AG04449 (cell line): Measurements from ENCODE around the gene ALS2CL.

ENCODE experiments used
- CTCF ChIA-PET: fragments of 350-600 bp; formaldehyde crosslinking; extraction: SDS; loops from one replicate; lab custom pipeline; 2021; ENCODE audit warnings: antibody characterized with exemption; lab: Yijun Ruan, JAX
- POLR2A ChIA-PET: fragments of 400-600, 350-600 bp; formaldehyde crosslinking; extraction: SDS; loops from one replicate; lab custom pipeline; 2020; ENCODE audit warnings: antibody characterized with exemption, inconsistent platforms; lab: Yijun Ruan, JAX
- DNase-seq: peaks from one replicate; pipeline ENCODE4 v3.0.0-alpha.2; 2010; ENCODE audit warnings: low read depth, low spot score
- H3K4me3 ChIP-seq: 2 replicates; pipeline ENCODE4 v1.5.1; 2011; ENCODE audit warnings: low read depth, mild to moderate bottlenecking, control low read depth, low read length
- TF ChIP-seq, protein P1 (sequence below): IDR thresholded peaks from one replicate; pipeline ENCODE4 v1.5.1; 2011; ENCODE audit warnings: mild to moderate bottlenecking, moderate library complexity, low read length, control low read depth, inconsistent platforms; ENCODE audit not compliant: insufficient read depth; ENCODE audit errors: missing control alignments

ALS2CL gene

DNA sequence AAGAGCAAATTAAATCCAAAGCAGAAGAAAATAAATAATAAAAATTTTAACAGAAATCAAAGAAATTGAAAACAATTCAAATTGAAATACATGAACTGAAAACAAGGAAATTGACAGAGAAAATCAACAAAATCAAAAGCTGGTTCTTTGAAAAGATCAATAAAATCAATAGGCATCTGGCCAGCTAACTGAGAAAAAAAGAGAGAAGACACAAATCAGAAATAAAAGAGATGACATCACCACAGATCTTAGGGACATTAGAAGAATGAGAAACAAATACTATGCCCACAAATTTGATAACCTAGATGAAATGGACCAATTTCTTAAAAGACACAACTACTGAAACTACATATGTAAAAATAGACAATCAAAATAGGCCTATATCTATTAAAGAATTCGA is 42.4 kb downstream of the ALS2CL start:
- ChIA-PET POLR2A (no interaction called here), CTCF (interaction anchor here (1.0 to 1.2 kb wide), 3 partner anchors 11 to 22 kb away, joined by 3 to 4 read pairs (median 3); no protein-coding TSS in a partner anchor)
- DNase-seq: no peak
- TF ChIP-seq, protein P1, sequence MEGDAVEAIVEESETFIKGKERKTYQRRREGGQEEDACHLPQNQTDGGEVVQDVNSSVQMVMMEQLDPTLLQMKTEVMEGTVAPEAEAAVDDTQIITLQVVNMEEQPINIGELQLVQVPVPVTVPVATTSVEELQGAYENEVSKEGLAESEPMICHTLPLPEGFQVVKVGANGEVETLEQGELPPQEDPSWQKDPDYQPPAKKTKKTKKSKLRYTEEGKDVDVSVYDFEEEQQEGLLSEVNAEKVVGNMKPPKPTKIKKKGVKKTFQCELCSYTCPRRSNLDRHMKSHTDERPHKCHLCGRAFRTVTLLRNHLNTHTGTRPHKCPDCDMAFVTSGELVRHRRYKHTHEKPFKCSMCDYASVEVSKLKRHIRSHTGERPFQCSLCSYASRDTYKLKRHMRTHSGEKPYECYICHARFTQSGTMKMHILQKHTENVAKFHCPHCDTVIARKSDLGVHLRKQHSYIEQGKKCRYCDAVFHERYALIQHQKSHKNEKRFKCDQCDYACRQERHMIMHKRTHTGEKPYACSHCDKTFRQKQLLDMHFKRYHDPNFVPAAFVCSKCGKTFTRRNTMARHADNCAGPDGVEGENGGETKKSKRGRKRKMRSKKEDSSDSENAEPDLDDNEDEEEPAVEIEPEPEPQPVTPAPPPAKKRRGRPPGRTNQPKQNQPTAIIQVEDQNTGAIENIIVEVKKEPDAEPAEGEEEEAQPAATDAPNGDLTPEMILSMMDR: no peak
- no peak overlapping the region for H3K4me3 ChIP-seq

DNA sequence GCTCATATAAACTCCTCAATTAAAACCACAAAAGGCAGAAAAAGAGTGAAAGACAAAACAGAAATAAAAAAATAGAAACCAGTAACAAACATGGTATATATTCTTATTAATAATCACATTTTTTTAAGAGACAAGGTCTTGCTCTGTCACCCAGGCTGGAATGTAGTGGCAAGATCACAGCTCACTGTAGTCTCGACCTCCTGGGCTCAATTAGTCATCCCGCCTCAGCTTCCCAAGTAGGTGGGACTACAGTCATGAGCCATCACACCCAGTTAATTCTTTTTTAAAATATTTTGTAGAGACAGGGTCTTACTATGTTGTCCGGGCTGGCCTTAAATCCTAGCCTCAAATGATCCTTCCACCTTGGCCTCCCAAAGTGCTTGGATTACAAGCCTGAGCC is 44.0 kb downstream of the ALS2CL start:
- DNase-seq: no peak
- POLR2A ChIA-PET: interaction anchor here (0.6 kb wide), 1 partner anchor 159 kb away, joined by 3 read pairs; no protein-coding TSS in a partner anchor
- CTCF ChIA-PET: interaction anchor here (1.2 to 1.9 kb wide), 3 partner anchors 12 to 162 kb away, joined by 4 to 7 read pairs (median 4); no protein-coding TSS in a partner anchor
- TF ChIP-seq, protein P1: no peak
- no peak overlapping the region for H3K4me3 ChIP-seq

DNA sequence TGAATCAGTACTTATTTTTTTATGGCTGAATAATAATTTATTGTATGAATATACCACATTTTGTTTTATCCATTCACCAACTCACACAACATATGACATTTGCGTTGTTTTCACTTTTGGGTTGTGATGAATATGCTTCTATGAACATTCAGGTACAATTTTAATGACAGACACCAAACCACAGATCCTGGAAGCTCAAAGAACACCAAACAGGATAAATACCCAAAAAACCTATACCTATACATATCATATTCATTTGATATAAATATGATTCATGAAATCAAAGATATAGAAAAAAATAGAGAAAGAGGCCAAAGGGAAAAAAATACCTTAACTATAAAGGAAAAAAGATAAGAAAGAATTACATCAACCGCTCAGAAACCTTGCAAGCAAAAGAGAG is 45.4 kb downstream of the ALS2CL start:
- H3K4me3 ChIP-seq: no peak overlapping the region
- ChIA-PET CTCF (interaction anchor here (0.7 to 1.9 kb wide), 2 partner anchors 18 to 159 kb away, joined by 3 to 7 read pairs; no protein-coding TSS in a partner anchor), POLR2A (no interaction called here)
- TF ChIP-seq, protein P1: no peak
- no peak for DNase-seq

DNA sequence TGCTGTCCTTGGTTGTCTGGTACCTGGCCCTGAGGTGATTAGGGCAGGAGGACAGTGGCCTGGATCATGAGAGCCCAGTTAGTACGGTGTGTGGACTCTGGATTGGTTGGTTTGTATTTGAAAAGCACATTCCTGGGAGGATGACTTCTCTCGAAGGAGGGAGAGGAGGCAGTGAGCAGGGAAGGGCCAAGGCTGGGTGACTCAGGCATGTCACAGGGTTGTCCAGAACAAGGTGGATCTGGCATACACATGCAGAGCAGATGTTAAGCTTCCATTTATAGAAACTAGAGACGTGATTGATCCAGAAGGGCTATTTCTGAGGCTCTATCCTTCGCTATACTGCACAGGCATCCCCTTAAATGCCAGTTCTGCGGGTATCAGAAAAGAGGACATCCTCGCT is 46.8 kb downstream of the ALS2CL start:
- TF ChIP-seq, protein P1: no peak
- CTCF ChIA-PET: interaction anchor here (0.9 to 1.4 kb wide), 2 partner anchors 13 to 16 kb away, joined by 3 read pairs; no protein-coding TSS in a partner anchor
- peak; percentile 17 for DNase-seq
- no peak overlapping the region for H3K4me3 ChIP-seq
- POLR2A ChIA-PET: interaction anchor here (0.5 kb wide), 1 partner anchor 17 kb away, joined by 3 read pairs; no protein-coding TSS in a partner anchor

DNA sequence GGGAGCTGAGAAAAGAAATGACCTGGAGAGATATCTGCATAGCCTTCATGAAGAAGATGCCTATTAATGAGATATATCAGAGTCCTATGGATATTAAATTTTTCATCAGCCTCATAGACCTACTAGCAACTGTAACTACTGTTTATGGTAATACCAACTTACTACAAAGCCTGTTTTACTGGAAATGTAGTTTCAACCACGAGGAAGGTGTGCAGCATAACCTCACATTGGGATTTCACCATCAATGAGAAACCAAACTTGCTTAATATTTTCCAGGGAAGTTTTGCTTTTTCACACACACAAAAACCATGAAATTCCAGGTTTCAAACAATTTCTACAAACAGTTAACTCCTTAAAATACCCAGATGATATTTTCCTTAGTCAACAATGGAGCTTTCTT is 49.8 kb downstream of the ALS2CL start:
- TF ChIP-seq, protein P1: no peak
- POLR2A ChIA-PET: no interaction called here
- CTCF ChIA-PET: interaction anchor here (1.0 to 2.1 kb wide), 4 partner anchors 11 to 157 kb away, joined by 3 to 11 read pairs (median 4); no protein-coding TSS in a partner anchor
- no peak for DNase-seq
- H3K4me3 ChIP-seq: no peak overlapping the region

DNA sequence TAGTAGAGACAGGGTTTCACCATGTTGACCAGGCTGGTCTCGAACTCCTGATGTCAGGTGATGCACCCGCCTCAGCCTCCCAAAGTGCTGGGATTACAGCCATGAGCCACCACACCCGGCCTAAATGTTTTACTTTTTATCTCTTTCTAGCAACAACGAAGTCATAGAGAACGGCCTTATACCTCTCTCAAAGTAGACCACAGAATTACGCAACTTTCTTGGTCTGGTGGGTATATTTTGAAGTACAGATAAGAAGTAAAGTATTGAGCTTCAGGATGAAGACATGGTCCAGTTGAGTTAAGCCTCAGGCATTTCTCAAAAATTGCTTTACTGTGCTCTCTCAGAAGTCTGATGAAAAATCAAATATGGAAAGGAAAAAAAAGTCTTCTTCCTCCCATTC is 50.5 kb downstream of the ALS2CL start:
- H3K4me3 ChIP-seq: no peak overlapping the region
- DNase-seq: no peak
- TF ChIP-seq, protein P1: no peak
- ChIA-PET POLR2A (no interaction called here), CTCF (interaction anchor here (2.1 kb wide), 1 partner anchor 13 kb away, joined by 11 read pairs; no protein-coding TSS in a partner anchor)
